ENCODE results near the gene XPO6.

XPO6 gene

GRCh38 chr16:28059841-28060575 is 151.8 kb downstream of the XPO6 start:
- no peak for DNase-seq

DNA sequence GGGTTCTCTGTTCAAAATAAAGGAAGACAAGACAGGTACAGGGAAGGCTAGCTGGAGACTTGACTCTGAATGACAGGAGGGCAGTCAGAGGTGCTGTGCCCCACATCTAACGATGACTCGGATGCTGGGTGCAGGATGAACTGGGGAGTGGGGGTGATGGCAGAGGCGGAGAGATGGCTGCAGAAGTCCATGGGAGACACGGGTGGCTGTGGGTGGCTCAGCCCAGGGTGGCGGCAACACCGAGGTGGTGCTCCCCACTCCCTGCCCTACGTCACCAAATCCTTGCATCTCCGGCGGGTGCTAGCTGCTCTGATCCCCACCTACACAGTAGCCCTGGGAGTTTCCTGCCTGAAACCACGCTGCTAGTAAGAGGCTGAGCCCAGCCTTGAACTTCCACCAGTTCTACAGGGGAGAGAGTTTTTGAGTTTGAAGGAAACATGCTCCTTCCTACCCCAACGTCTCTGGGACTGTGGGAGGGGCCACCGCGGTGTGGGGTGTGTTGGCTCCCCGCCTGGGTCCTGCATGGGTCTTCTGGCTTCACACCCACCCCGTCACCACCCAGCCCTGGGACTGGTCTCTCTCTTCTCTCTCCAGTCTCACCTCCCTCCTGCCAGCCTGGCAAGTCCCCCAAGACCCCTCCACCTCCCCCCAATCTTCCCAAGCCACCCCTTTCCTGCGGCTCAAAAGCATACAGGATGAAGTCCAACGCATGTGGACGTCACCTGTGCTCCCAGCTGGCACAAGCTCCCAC is 152.8 kb downstream of the XPO6 start:
- no peak for DNase-seq

DNA sequence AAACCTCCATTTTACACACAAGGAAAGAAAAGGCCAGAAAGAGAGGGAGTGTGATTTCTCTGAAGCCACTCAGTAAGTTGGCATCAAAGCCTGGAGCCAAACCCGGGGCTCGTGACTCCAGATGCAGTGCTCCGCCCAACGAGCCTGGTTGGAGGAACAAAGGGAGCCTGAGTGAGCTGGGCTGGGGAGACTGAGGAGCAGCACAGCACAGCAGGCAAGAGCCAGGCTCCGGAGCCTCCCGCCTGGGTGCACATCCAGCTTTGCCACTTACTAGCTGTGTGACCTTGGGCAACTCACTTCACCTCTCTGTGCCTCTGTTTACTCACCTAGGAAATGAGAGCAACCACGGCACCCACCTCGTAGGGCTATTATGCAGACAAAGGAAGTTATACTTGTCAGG is 153.8 kb downstream of the XPO6 start:
- DNase-seq: no peak

DNA sequence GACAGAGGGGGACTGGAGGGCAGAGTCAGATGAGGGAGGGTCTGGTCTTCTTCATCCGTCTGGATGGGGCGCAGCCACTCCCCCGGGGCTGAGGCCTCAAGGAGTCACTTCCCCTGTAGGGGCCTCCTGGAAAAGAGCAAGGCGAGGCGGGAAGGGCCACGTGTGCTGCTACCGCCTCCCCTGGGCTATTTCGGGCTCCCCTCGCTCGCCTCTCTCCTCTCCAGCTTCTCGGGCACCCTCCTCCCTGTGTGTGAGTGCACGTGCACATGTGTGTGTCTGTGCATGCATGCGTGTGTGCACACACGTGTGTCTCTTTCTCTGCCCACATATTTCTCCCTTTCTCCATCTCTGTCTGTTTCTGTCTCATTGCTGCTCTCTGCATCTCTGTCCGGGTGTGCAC is 158.3 kb downstream of the XPO6 start:
- no peak for DNase-seq

- DNase-seq: no peak
Measured at GRCh38 chr16:28052274-28053128, 159.3 kb downstream of the XPO6 start.

DNA sequence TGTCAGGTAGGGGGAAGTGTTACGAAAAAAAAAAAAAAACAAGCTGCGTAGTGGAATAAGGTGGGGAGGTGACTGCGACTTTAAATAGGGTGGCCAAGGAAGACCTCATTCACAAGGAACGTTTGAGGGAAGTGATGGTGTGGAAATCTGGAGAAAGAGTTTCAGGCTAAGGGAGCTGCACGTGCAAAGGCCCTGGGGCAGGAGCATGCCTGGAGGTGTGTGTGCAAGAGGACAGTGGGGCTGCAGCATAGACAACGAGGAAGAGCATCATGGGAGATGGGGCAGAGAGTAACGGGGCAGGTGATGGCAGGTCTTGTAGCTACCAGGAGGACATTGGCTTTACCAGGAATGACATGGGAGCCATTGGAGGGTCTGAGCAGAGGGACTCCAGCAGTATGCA is 160.3 kb downstream of the XPO6 start:
- no peak for DNase-seq
